ENCODE data around the gene COX6B2.

- TF ChIP-seq POLR2A (IDR thresholded peaks at IDR 0.05) (no peak), CTCF (IDR thresholded peaks at IDR 0.05 in 4 of 5, conservative IDR thresholded peaks at IDR 0.05 in 1 of 5) (no peak)
Observed at GRCh38 chr19:55362174-55362989, 7.9 kb upstream of the COX6B2 start.

Measured in gastrocnemius medialis (tissue), 4 donors.